IMR-90 (cell line): ENCODE data around the gene NCR2. TPM values are rescaled to one million over a fixed set of nuclear protein-coding genes. Genes with fewer than 3 reads are reported as not detected.

ENCODE experiments used
- ATAC-seq: fragments of 200-7000 bp; cut with Tn5 transposase; 2 replicates; pipeline ENCODE4 v1.9.1; 2020; ENCODE audit warnings: low read depth, mild to moderate bottlenecking, moderate library complexity
- BruUV-seq: library from RNA; stranded (reverse); fragments of 400-500 nt; replicated peaks from 2 replicates; lab custom pipeline; 2021; lab: Mats Ljungman, UMichigan
- CTCF ChIA-PET: fragments of 300-600 bp; formaldehyde crosslinking; extraction: SDS; loops from one replicate; lab custom pipeline; 2021; ENCODE audit warnings: antibody characterized with exemption; lab: Yijun Ruan, JAX
- POLR2A ChIA-PET: fragments of 300-600 bp; sonication (Branson Sonifier 250); formaldehyde crosslinking; loops from one replicate; lab custom pipeline; 2022; ENCODE audit warnings: antibody characterized with exemption; ENCODE audit not compliant: unreplicated experiment; lab: Charles Lee
- DNase-seq: peaks from one replicate; pipeline ENCODE4 v3.0.0; 2013
- H2AFZ ChIP-seq: replicated peaks from 2 replicates; pipeline ENCODE3; 2013; ENCODE audit warnings: low read length, mild to moderate bottlenecking; ENCODE audit not compliant: poor library complexity
- H2AK5ac ChIP-seq: 2 replicates; pipeline ENCODE4 v1.6.1; 2013; ENCODE audit warnings: low read depth, low read length, inconsistent platforms
- H2AK9ac ChIP-seq: replicated peaks from 2 replicates; pipeline ENCODE3; 2013; ENCODE audit warnings: mild to moderate bottlenecking, low read depth, low read length, moderate library complexity; ENCODE audit not compliant: poor library complexity
- H2BK120ac ChIP-seq: 2 replicates; pipeline ENCODE4 v1.6.1; 2013; ENCODE audit warnings: low read depth, low read length, inconsistent platforms
- H2BK15ac ChIP-seq: 3 replicates; pipeline ENCODE4 v1.6.1; 2013; ENCODE audit warnings: low read depth, low read length, inconsistent platforms
- H2BK20ac ChIP-seq: 2 replicates; pipeline ENCODE4 v1.6.1; 2013; ENCODE audit warnings: low read depth, mild to moderate bottlenecking, inconsistent platforms, low read length, moderate library complexity
- H2BK5ac ChIP-seq: 2 replicates; pipeline ENCODE4 v1.6.1; 2013; ENCODE audit warnings: mild to moderate bottlenecking, low read depth, low read length, inconsistent platforms; ENCODE audit not compliant: poor library complexity, severe bottlenecking
- H3K14ac ChIP-seq: replicated peaks from 2 replicates; pipeline ENCODE4 v1.6.1; 2013; ENCODE audit warnings: low read depth, low read length, inconsistent platforms
- H3K18ac ChIP-seq: 2 replicates; pipeline ENCODE4 v1.6.1; 2013; ENCODE audit warnings: low read depth, low read length, control low read depth
- H3K23ac ChIP-seq: 2 replicates; pipeline ENCODE4 v1.6.1; 2013; ENCODE audit warnings: low read depth, low read length, inconsistent platforms
- H3K27ac ChIP-seq: 2 replicates; pipeline ENCODE4 v1.5.1; 2013; ENCODE audit warnings: mild to moderate bottlenecking, control low read depth, low read length; ENCODE audit not compliant: insufficient read depth
- H3K27me3 ChIP-seq: 2 replicates; pipeline ENCODE4 v1.6.1; 2013; ENCODE audit warnings: low read length; ENCODE audit not compliant: control insufficient read depth, insufficient read depth
- H3K36me3 ChIP-seq: 2 replicates; pipeline ENCODE4 v1.6.1; 2013; ENCODE audit warnings: low read length, mixed read lengths; ENCODE audit not compliant: control insufficient read depth, insufficient read depth
- H3K4ac ChIP-seq: 2 replicates; pipeline ENCODE4 v1.6.1; 2013; ENCODE audit warnings: low read depth, low read length, inconsistent platforms
- H3K4me1 ChIP-seq: 2 replicates; pipeline ENCODE4 v1.6.1; 2013; ENCODE audit warnings: low read length, mixed read lengths; ENCODE audit not compliant: control insufficient read depth, insufficient read depth
- H3K4me2 ChIP-seq: 2 replicates; pipeline ENCODE4 v1.6.1; 2013; ENCODE audit warnings: low read depth, mild to moderate bottlenecking, control low read depth, low read length, moderate library complexity
- H3K4me3 ChIP-seq: 2 replicates; pipeline ENCODE4 v1.5.1; 2013; ENCODE audit warnings: low read depth, mild to moderate bottlenecking, control low read depth, low read length, moderate library complexity; ENCODE audit not compliant: insufficient read depth
- H3K56ac ChIP-seq: 2 replicates; pipeline ENCODE4 v1.6.1; 2013; ENCODE audit warnings: low read length, inconsistent platforms; ENCODE audit not compliant: insufficient read depth; ENCODE audit errors: extremely low read depth
- H3K79me1 ChIP-seq, 2 experiments: 2 replicates each; pipeline ENCODE4 v1.6.1; 2013; ENCODE audit warnings: low read length in 2 of 2, inconsistent platforms in 1 of 2, low read depth in 1 of 2
- H3K9ac ChIP-seq: 2 replicates; pipeline ENCODE4 v1.6.1; 2013; ENCODE audit warnings: low read depth, low read length, control low read depth
- H3K9me1 ChIP-seq: 2 replicates; pipeline ENCODE4 v1.6.1; 2013; ENCODE audit warnings: low read length, inconsistent platforms; ENCODE audit not compliant: insufficient read depth
- H3K9me3 ChIP-seq: 2 replicates; pipeline ENCODE4 v1.6.1; 2013; ENCODE audit warnings: low read length; ENCODE audit not compliant: control insufficient read depth, insufficient read depth
- H4K20me1 ChIP-seq: 2 replicates; pipeline ENCODE4 v1.6.1; 2013; ENCODE audit warnings: low read length, inconsistent platforms; ENCODE audit not compliant: insufficient read depth
- H4K5ac ChIP-seq: 2 replicates; pipeline ENCODE4 v1.6.1; 2013; ENCODE audit warnings: mild to moderate bottlenecking, low read depth, low read length, control low read depth
- H4K8ac ChIP-seq, 2 experiments: 2 replicates each; pipeline ENCODE4 v1.6.1; 2013; ENCODE audit warnings: low read depth in 2 of 2, low read length in 2 of 2, control low read depth in 1 of 2, inconsistent platforms in 1 of 2
- H4K91ac ChIP-seq: 2 replicates; pipeline ENCODE4 v1.6.1; 2013; ENCODE audit warnings: low read depth, low read length, inconsistent platforms; ENCODE audit not compliant: insufficient read depth
- BHLHE40 ChIP-seq: fragments of 150-350 bp; IDR thresholded peaks from 2 replicates; pipeline ENCODE4 v1.6.1; 2016; ENCODE audit warnings: mild to moderate bottlenecking, low read depth, low read length
- CHD1 ChIP-seq: IDR thresholded peaks from 2 replicates; pipeline ENCODE4 v1.6.1; 2012; ENCODE audit warnings: low read depth, low read length, improper control_type of control experiment
- CTCF ChIP-seq: conservative IDR thresholded peaks from 2 replicates; pipeline ENCODE4 v1.5.1; 2012; ENCODE audit warnings: mild to moderate bottlenecking, low read depth, low read length, improper control_type of control experiment
- FOS ChIP-seq: fragments of 150-350 bp; IDR thresholded peaks from 2 replicates; pipeline ENCODE4 v1.6.1; 2016; ENCODE audit warnings: low read depth, low read length
- MXI1 ChIP-seq: IDR thresholded peaks from 2 replicates; pipeline ENCODE4 v1.6.1; 2012; ENCODE audit warnings: low read depth, mild to moderate bottlenecking, low read length, moderate library complexity, borderline replicate concordance
- NFE2L2 ChIP-seq: fragments of 150-350 bp; IDR thresholded peaks from 2 replicates; pipeline ENCODE4 v1.6.1; 2016; ENCODE audit warnings: low read depth, mild to moderate bottlenecking, low read length
- POLR2A ChIP-seq: IDR thresholded peaks from 2 replicates; pipeline ENCODE4 v1.6.1; 2012; ENCODE audit warnings: mild to moderate bottlenecking, low read depth, low read length
- RAD21 ChIP-seq: IDR thresholded peaks from 2 replicates; pipeline ENCODE4 v1.6.1; 2012; ENCODE audit warnings: low read length, improper control_type of control experiment
- RCOR1 ChIP-seq: IDR thresholded peaks from 2 replicates; pipeline ENCODE4 v1.6.1; 2012; ENCODE audit warnings: mild to moderate bottlenecking, low read length, improper control_type of control experiment; ENCODE audit not compliant: insufficient replicate concordance
- RFX5 ChIP-seq: IDR thresholded peaks from 2 replicates; pipeline ENCODE4 v1.8.0; 2012; ENCODE audit warnings: low read depth, mild to moderate bottlenecking, low read length, moderate library complexity
- SMC3 ChIP-seq: fragments of 150-350 bp; IDR thresholded peaks from 2 replicates; pipeline ENCODE4 v1.6.1; 2016; ENCODE audit warnings: low read depth, mild to moderate bottlenecking, antibody characterized with exemption, low read length, moderate library complexity
- USF2 ChIP-seq: fragments of 150-350 bp; IDR thresholded peaks from 2 replicates; pipeline ENCODE4 v1.6.1; 2017; ENCODE audit warnings: mild to moderate bottlenecking, antibody characterized with exemption, low read length, low read depth
- WGBS, 2 experiments: methylation state at CpG; one replicate each; pipeline versions ENCODE4 v1.1.5 to v1.1.7; 2013; ENCODE audit warnings: missing lambda C conversion rate in 2 of 2; ENCODE audit not compliant: insufficient read length in 1 of 2; ENCODE audit errors: extremely low coverage in 2 of 2; 5-methylcytosine and 5-hydroxymethylcytosine counted together
- dilution Hi-C: fragments of 300-500 bp; cut with HindIII; formaldehyde crosslinking; loops from one replicate; pipeline ENCODE4 v1.14.3; 2018; ENCODE audit warnings: low sequenced_read_pairs; ENCODE audit not compliant: unreplicated experiment
- in situ Hi-C: fragments of 300-500 bp; cut with MboI; formaldehyde crosslinking; loops from 3 replicates; pipeline ENCODE4 v1.14.3; 2019; ENCODE audit warnings: low sequenced_read_pairs, inconsistent platforms, mixed read lengths
- intact Hi-C: fragments of 100-400 bp; cut with micrococcal nuclease; formaldehyde crosslinking; loops from 2 replicates; pipeline ENCODE4 v1.10.0; 2022
- polyA plus RNA-seq, 3 experiments: library from polyadenylated mRNA; depleted of rRNA; stranded (reverse); fragments of >200 nt; gene quantifications; 2 replicates each; pipeline ENCODE4 v1.2.3, GENCODE V29; 2012; ENCODE audit warnings: low replicate concordance in 1 of 3
- total RNA-seq: library from RNA; depleted of rRNA; stranded (reverse); fragments of >200 nt; gene quantifications from 2 replicates; pipeline ENCODE4 v1.2.3, GENCODE V29; 2012

NCR2 gene
- total and polyA plus RNA-seq, 2 of the 4 experiments (the other 2 are of a cell fraction): not detected

- no peaks in the 10 kb centered on the region for H4K20me1 ChIP-seq
- H2AFZ ChIP-seq: no peak overlapping the region
- ATAC-seq (no peak), DNase-seq (no peak)
- no peak overlapping the region for H2BK20ac ChIP-seq
- H3K4me3 ChIP-seq: no peak overlapping the region
- dilution Hi-C loops: no loop called here
- H4K8ac ChIP-seq: no peak overlapping the region
- no peak overlapping the region for H2BK15ac ChIP-seq
- BruUV-seq: no TSS peak
- H2AK5ac ChIP-seq: no peak overlapping the region
- no peak overlapping the region for H3K23ac ChIP-seq
- no peak overlapping the region for H2BK5ac ChIP-seq
- no peak overlapping the region for H2BK120ac ChIP-seq
- no peak overlapping the region for H4K91ac ChIP-seq
- no peaks in the 10 kb centered on the region for H3K79me1 ChIP-seq
- H3K36me3 ChIP-seq: no peaks in the 10 kb centered on the region
- H4K5ac ChIP-seq: no peak overlapping the region
- TF ChIP-seq MXI1 (no peak), RCOR1 (no peak), POLR2A (no peak), RAD21 (no peak), SMC3 (no peak), USF2 (no peak), NFE2L2 (no peak), FOS (no peak), CHD1 (no peak), BHLHE40 (no peak), RFX5 (no peak), CTCF (no peak)
- CTCF ChIA-PET: no interaction called here
- peaks cover 38% of the 10 kb centered on the region for H3K27me3 ChIP-seq
- H3K18ac ChIP-seq: no peak overlapping the region
- H3K9ac ChIP-seq: no peak overlapping the region
- H3K27ac ChIP-seq: no peak overlapping the region
- intact Hi-C loops: no loop called here
- H3K4me2 ChIP-seq: no peak overlapping the region
- no peaks in the 10 kb centered on the region for H3K9me1 ChIP-seq
- 73% methylated on average over 7 of the region's 8 CpGs; no CpG with 5 or more reads in 1 of the 2 experiments for WGBS, 2 experiments
- no peak overlapping the region for H3K14ac ChIP-seq
- POLR2A ChIA-PET: no interaction called here
- H3K56ac ChIP-seq: no peak overlapping the region
- H3K4me1 ChIP-seq: no peaks in the 10 kb centered on the region
- peaks cover 3% of the 10 kb centered on the region; the same call in 1 of the 2 replicates for H3K9me3 ChIP-seq
- in situ Hi-C loops: no loop called here
- H3K4ac ChIP-seq: no peak overlapping the region
- no peak overlapping the region for H2AK9ac ChIP-seq
These were observed 10.5 kb downstream of the NCR2 start for GRCh38 chr6:41345901-41346300.
